ENCODE results near the gene GRB10. TPM values are rescaled to one million over a fixed set of nuclear protein-coding genes. Genes with fewer than 3 reads are reported as not detected.

GRB10 gene
- total RNA-seq, 1 donor from 2014 or later: 48.6 TPM

DNA sequence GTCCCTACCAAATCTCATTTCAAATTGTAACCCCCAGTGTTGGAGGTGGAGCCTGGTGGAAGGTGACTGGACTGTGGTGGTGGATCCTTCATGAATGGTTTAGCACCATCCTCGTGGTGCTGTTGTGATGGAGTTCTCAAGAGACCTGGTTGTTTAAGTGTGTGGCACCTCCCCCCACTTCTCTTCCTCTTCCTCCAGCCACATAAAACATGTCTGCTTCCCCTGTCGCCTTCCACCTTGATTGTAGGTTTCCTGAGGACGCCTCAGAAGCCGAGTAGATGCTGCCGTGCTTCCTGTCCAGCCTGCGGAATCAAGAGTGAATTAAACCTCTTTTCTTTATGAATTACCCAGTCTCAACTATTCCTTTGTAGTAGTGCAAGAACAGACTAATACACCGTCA lies 21.0 kb downstream of the GRB10 start:
- intact Hi-C loops (cut with DNase I): no loop called here

DNA sequence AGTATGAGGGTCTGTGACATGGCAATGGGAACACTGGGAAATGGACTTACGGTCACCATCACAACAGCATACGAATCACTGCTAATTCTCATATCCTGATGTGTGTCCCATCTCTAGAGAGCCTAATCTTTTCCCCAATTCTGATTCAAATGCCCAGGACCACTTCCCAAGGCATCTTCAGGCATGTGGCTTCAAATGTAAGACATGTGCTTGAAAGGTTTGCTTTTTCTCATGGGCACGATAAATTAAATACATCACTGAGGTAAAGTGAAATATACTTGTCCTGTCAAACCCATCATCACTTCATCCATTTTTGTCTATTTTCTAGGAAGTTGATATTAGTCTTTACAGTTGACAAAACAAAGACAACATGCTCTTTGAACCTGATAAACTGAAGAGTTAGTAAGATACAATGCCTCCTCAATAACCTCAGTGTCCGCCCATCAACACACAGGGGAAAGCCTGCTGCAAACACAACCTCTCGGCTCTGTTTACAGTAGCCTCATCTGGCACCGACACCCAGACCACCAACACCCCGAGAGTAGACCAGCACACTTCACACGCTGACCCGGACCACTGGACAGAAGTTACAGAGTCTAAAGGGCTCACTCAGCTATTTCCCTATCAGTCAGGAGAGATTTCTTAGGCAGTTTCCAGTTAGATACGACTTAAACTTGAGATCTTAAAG lies 24.8 kb downstream of the GRB10 start:
- Histone ChIP-seq H3K27me3 (no peaks in the 10 kb centered on the region), H3K36me3 (no peaks in the 10 kb centered on the region), H3K4me3 (no peak overlapping the region), H3K27ac (no peak overlapping the region), H3K9me3 (no peaks in the 10 kb centered on the region), H3K4me1 (no peaks in the 10 kb centered on the region)
- DNase-seq (ENCODE audit: extremely low spot score in 2 of 2): no peak
- intact Hi-C loops (cut with DNase I): no loop called here
- TF ChIP-seq POLR2A (IDR thresholded peaks at IDR 0.05): no peak
- TF ChIP-seq POLR2AphosphoS5 (IDR thresholded peaks at IDR 0.05; ENCODE audit: insufficient read depth in 1 of 2, low read depth in 1 of 2): no peak
- TF ChIP-seq, protein P1, sequence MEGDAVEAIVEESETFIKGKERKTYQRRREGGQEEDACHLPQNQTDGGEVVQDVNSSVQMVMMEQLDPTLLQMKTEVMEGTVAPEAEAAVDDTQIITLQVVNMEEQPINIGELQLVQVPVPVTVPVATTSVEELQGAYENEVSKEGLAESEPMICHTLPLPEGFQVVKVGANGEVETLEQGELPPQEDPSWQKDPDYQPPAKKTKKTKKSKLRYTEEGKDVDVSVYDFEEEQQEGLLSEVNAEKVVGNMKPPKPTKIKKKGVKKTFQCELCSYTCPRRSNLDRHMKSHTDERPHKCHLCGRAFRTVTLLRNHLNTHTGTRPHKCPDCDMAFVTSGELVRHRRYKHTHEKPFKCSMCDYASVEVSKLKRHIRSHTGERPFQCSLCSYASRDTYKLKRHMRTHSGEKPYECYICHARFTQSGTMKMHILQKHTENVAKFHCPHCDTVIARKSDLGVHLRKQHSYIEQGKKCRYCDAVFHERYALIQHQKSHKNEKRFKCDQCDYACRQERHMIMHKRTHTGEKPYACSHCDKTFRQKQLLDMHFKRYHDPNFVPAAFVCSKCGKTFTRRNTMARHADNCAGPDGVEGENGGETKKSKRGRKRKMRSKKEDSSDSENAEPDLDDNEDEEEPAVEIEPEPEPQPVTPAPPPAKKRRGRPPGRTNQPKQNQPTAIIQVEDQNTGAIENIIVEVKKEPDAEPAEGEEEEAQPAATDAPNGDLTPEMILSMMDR (IDR thresholded peaks at IDR 0.05): no peak

More for the DNA sequence above, 21.0 kb downstream of the GRB10 start:
- Histone ChIP-seq H3K9me3 (no peaks in the 10 kb centered on the region), H3K27ac (no peak overlapping the region), H3K4me1 (no peaks in the 10 kb centered on the region), H3K4me3 (no peak overlapping the region), H3K27me3 (no peaks in the 10 kb centered on the region), H3K36me3 (no peaks in the 10 kb centered on the region)
- TF ChIP-seq POLR2AphosphoS5 (IDR thresholded peaks at IDR 0.05; ENCODE audit: insufficient read depth in 1 of 2, low read depth in 1 of 2) (no peak), POLR2A (IDR thresholded peaks at IDR 0.05) (no peak)
- TF ChIP-seq, protein P1 (IDR thresholded peaks at IDR 0.05): no peak
- no peak for DNase-seq (ENCODE audit: extremely low spot score in 2 of 2)

DNA sequence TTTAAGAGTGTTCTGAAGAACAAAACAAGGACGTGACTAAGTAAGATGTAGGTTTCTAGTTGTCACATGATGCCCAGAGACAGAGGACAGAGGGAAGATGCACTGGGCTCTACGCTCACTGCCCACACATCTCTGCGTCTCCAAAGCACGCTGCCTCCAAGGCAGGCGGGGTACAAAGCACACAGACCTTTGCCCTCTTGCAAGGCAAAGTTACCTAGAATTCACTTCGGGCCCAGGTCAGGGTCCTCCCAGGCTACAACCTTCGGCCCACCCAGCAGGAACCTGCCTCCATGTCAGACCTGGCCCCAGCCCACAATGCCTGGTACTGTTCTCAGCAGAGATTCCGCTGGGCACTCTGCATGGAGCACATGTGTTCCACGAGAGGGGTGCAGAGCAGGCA lies 26.5 kb downstream of the GRB10 start:
- intact Hi-C loops (cut with DNase I): no loop called here
- TF ChIP-seq, protein P1 (IDR thresholded peaks at IDR 0.05): no peak
- TF ChIP-seq POLR2A (IDR thresholded peaks at IDR 0.05) (no peak), POLR2AphosphoS5 (IDR thresholded peaks at IDR 0.05; ENCODE audit: insufficient read depth in 1 of 2, low read depth in 1 of 2) (no peak)
- H3K9me3 ChIP-seq: no peaks in the 10 kb centered on the region
- no peak overlapping the region for H3K4me3 ChIP-seq
- no peak for DNase-seq (ENCODE audit: extremely low spot score in 2 of 2)
- H3K27ac ChIP-seq: no peak overlapping the region
- no peaks in the 10 kb centered on the region for H3K27me3 ChIP-seq
- no peaks in the 10 kb centered on the region for H3K4me1 ChIP-seq
- no peaks in the 10 kb centered on the region for H3K36me3 ChIP-seq

DNA sequence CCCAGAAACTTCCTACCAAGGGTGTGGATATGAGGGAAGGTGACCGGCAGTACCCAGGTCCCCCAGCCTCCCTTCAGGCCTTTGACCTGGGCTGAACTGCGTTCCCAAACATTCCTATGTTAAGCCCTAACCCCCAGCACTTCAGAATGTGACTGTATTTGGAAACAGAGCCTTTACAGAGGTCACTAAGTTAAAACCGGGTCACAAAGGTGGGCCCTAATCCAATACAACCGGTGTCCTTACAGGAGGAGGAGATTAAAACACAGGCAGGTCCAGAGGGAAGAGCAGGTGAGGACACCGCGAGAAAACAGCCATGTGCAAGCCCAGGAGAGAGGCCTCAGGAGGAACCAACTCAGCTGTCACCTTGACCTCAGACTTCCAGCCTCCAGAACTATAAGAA lies 28.0 kb downstream of the GRB10 start:
- TF ChIP-seq POLR2A (IDR thresholded peaks at IDR 0.05): no peak
- no peak for TF ChIP-seq POLR2AphosphoS5 (IDR thresholded peaks at IDR 0.05; ENCODE audit: insufficient read depth in 1 of 2, low read depth in 1 of 2)
- TF ChIP-seq, protein P1 (IDR thresholded peaks at IDR 0.05): no peak
- no peaks in the 10 kb centered on the region for H3K36me3 ChIP-seq
- H3K27me3 ChIP-seq: no peaks in the 10 kb centered on the region
- no peak overlapping the region for H3K4me3 ChIP-seq
- intact Hi-C loops (cut with DNase I): no loop called here
- DNase-seq (ENCODE audit: extremely low spot score in 2 of 2): no peak
- no peaks in the 10 kb centered on the region for H3K9me3 ChIP-seq
- H3K27ac ChIP-seq: no peak overlapping the region
- H3K4me1 ChIP-seq: no peaks in the 10 kb centered on the region

DNA sequence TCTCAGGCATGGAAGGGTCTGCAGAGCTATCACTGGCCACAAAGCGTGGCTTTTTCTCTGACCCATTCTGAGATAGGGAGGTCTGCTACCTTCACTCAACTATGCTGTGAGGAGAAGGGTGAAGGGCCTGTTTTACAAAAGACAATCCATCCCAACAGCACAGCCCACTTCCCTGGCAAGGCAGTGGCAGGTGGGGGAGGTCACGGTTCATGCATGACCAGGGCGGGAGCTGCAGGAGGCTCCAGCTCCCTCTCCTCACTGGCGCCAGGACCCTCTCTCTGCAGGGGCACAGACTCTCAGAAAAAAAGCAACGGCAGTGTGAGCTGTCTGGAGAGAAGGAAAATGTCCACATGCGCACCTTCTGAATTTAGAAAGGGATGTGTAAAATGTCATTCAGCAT lies 28.5 kb downstream of the GRB10 start:
- Histone ChIP-seq H3K36me3 (no peaks in the 10 kb centered on the region), H3K9me3 (no peaks in the 10 kb centered on the region), H3K4me1 (no peaks in the 10 kb centered on the region), H3K27me3 (no peaks in the 10 kb centered on the region), H3K27ac (no peak overlapping the region), H3K4me3 (no peak overlapping the region)
- no peak for TF ChIP-seq POLR2AphosphoS5 (IDR thresholded peaks at IDR 0.05; ENCODE audit: insufficient read depth in 1 of 2, low read depth in 1 of 2)
- no peak for TF ChIP-seq POLR2A (IDR thresholded peaks at IDR 0.05)
- TF ChIP-seq, protein P1 (IDR thresholded peaks at IDR 0.05): no peak
- DNase-seq (ENCODE audit: extremely low spot score in 2 of 2): no peak
- intact Hi-C loops (cut with DNase I): no loop called here
